Suprapubic skin (tissue), 4 donors: ENCODE measurements around the gene ZBTB17.

ENCODE experiments used
- CTCF ChIP-seq, 2 donors: fragments of 200-600 bp in 1 of 2; fragments of 450-650 bp in 1 of 2; sonication (generic) in 1 of 2; IDR thresholded peaks; one replicate each; pipeline ENCODE4 v1.5.1; 2016 to 2019; ENCODE audit warnings: antibody characterized with exemption in 2 of 2, mild to moderate bottlenecking in 1 of 2, moderate library complexity in 1 of 2
- EP300 ChIP-seq: sonication (generic); formaldehyde crosslinking; IDR thresholded peaks from one replicate; pipeline ENCODE4 v1.6.1; 2017; ENCODE audit warnings: antibody characterized with exemption
- POLR2A ChIP-seq, 2 donors: fragments of 450-650 bp; IDR thresholded peaks; one replicate each; pipeline ENCODE4 v1.6.1; 2017; ENCODE audit warnings: antibody characterized with exemption in 2 of 2, mild to moderate bottlenecking in 2 of 2, moderate library complexity in 2 of 2
- POLR2AphosphoS5 ChIP-seq, 3 donors: sonication (generic); formaldehyde crosslinking; IDR thresholded peaks; one replicate each; pipeline ENCODE4 v1.6.1; 2017; ENCODE audit warnings: antibody characterized with exemption in 3 of 3

- TF ChIP-seq CTCF (IDR thresholded peaks at IDR 0.05) (no peak), EP300 (no peak), POLR2A (IDR thresholded peaks at IDR 0.05) (no peak), POLR2AphosphoS5 (IDR thresholded peaks at IDR 0.05) (no peak)
Observed at GRCh38 chr1:15954316-15954715, 21.6 kb downstream of the ZBTB17 start.
